A673 (cell line): Measurements from ENCODE around the gene UNC50.

ENCODE experiments used
- EZH2 ChIP-seq: fragments of 200-600 bp; sonication (generic); IDR thresholded peaks from 2 replicates; pipeline ENCODE4 v1.6.1; 2017; ENCODE audit warnings: borderline replicate concordance, low read depth, mild to moderate bottlenecking, mixed read lengths, antibody characterized with exemption, low read length; ENCODE audit not compliant: poor library complexity, severe bottlenecking
- TF ChIP-seq, protein P1 (sequence below): fragments of 300-800, 200-600 bp; sonication (generic); conservative IDR thresholded peaks from 2 replicates; pipeline ENCODE4 v1.5.1; 2017; ENCODE audit warnings: low read depth, mild to moderate bottlenecking, antibody characterized with exemption, low read length, moderate library complexity, mixed read lengths

DNA sequence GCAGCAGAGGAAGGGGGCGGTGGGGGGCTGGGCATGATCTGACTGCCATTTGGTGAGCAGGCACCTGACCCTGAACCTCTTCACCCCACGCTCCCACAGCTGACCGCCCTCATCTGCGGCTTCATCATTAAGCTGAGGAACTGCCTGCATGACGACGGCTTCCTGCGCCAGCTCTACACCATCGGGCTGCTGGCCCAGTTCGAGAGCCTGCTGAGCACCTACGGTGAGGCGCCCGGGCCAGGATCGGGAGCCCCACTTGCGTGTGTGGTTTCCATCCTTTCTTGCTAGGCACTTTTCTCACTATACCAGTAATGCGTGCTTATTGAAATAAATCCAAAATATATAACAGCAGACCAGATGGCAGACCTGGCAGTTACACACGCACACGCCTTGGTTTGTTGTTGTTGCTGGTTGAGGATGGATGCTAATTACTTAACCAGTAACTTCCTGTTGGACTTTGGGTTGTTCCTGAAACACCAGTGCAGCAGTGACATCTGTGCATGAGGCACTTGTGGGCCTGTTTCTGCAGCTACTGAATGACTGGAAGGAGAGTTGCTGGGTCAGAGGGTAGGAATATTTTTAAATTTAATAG lies 43.8 kb upstream of the UNC50 start:
- TF ChIP-seq, protein P1, sequence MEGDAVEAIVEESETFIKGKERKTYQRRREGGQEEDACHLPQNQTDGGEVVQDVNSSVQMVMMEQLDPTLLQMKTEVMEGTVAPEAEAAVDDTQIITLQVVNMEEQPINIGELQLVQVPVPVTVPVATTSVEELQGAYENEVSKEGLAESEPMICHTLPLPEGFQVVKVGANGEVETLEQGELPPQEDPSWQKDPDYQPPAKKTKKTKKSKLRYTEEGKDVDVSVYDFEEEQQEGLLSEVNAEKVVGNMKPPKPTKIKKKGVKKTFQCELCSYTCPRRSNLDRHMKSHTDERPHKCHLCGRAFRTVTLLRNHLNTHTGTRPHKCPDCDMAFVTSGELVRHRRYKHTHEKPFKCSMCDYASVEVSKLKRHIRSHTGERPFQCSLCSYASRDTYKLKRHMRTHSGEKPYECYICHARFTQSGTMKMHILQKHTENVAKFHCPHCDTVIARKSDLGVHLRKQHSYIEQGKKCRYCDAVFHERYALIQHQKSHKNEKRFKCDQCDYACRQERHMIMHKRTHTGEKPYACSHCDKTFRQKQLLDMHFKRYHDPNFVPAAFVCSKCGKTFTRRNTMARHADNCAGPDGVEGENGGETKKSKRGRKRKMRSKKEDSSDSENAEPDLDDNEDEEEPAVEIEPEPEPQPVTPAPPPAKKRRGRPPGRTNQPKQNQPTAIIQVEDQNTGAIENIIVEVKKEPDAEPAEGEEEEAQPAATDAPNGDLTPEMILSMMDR, result no peak
- no peak for TF ChIP-seq EZH2
